K562 (cell line): ENCODE measurements around the gene LUC7L. TPM values are rescaled to one million over a fixed set of nuclear protein-coding genes. Genes with fewer than 3 reads are reported as not detected.
A peak's percentile ranks its signal among the peaks of the same experiment; 100 is the strongest.

Experiments
- BRD9 ChIP-seq: fragments of 450-650 bp; IDR thresholded peaks from 2 replicates; pipeline ENCODE4 v1.6.1; 2018; ENCODE audit warnings: low read depth; ENCODE audit not compliant: partially characterized antibody
- COPS2 ChIP-seq: fragments of 450-650 bp; conservative IDR thresholded peaks from 2 replicates; pipeline ENCODE4 v1.6.1; 2016; ENCODE audit warnings: mild to moderate bottlenecking, moderate library complexity
- ELF4 ChIP-seq: fragments of 450-650 bp; formaldehyde crosslinking; IDR thresholded peaks from 2 replicates; pipeline ENCODE4 v1.4.0; 2022; ENCODE audit warnings: missing genetic modification characterization
- JUNB ChIP-seq: fragments of 450-650 bp; formaldehyde crosslinking; conservative IDR thresholded peaks from 2 replicates; pipeline ENCODE4 v1.4.0; 2020; ENCODE audit warnings: mild to moderate bottlenecking
- PHF8 ChIP-seq: fragments of 200-600 bp; sonication (generic); IDR thresholded peaks from 2 replicates; pipeline ENCODE4 v1.6.1; 2012; ENCODE audit warnings: mixed run types, mild to moderate bottlenecking, inconsistent platforms, low read length, moderate library complexity, borderline replicate concordance
- SMARCA5 ChIP-seq: fragments of 450-650 bp; IDR thresholded peaks from 2 replicates; pipeline ENCODE4 v1.6.1; 2016
- SMARCB1 ChIP-seq: IDR thresholded peaks from 2 replicates; pipeline ENCODE4 v1.6.1; 2011; ENCODE audit warnings: improper control_type of control experiment, low read depth; ENCODE audit not compliant: insufficient read length
- SUPT5H ChIP-seq: fragments of 450-650 bp; IDR thresholded peaks from 2 replicates; pipeline ENCODE4 v1.6.1; 2016
- ZBED1 ChIP-seq: IDR thresholded peaks from 2 replicates; pipeline ENCODE4 v1.6.1; 2014
- ZNF280A ChIP-seq: fragments of 450-650 bp; IDR thresholded peaks from 2 replicates; pipeline ENCODE4 v1.6.1; 2018; ENCODE audit warnings: mild to moderate bottlenecking, low read depth; ENCODE audit not compliant: partially characterized antibody
- ZNF316 ChIP-seq: fragments of 450-650 bp; IDR thresholded peaks from 2 replicates; pipeline ENCODE4 v1.6.1; 2016
- ZNF384 ChIP-seq: IDR thresholded peaks from 2 replicates; pipeline ENCODE4 v1.6.1; 2012; ENCODE audit warnings: low read depth, low read length, improper control_type of control experiment
- ZNF407 ChIP-seq: fragments of 450-650 bp; IDR thresholded peaks from 2 replicates; pipeline ENCODE4 v1.6.1; 2016; ENCODE audit warnings: low read depth
- ZNF655 ChIP-seq: fragments of 250-450 bp; sonication (Bioruptor Pico); IDR thresholded peaks from 2 replicates; pipeline ENCODE4 v1.5.0; 2021
- polyA plus RNA-seq, 8 experiments: library from polyadenylated mRNA; depleted of rRNA in 4 of 8; stranded (reverse) in 5 of 8; unstranded in 3 of 8; fragments of >200 nt; fragmentation: Nextera tagmentation in 2 of 8; fragmentation: Illumina TruSeq in 1 of 8; extraction: Ambion mirVana in 2 of 8; extraction: Trizol in 1 of 8; gene quantifications; 2 replicates each; pipeline versions ENCODE4 v1.2.1 to v1.2.3, GENCODE V29; 2011 to 2014; ENCODE audit warnings: inconsistent platforms in 1 of 8, missing spikeins in 1 of 8
- total RNA-seq, 7 experiments: library from RNA; depleted of rRNA in 6 of 7; stranded (reverse); fragments of >200 nt in 6 of 7; fragmentation: Illumina TruSeq in 2 of 7; extraction: Trizol in 2 of 7; gene quantifications; 2 replicates each; pipeline versions ENCODE4 v1.2.1 to v1.2.3, GENCODE V29; 2011 to 2021; ENCODE audit warnings: low replicate concordance in 1 of 7

LUC7L gene
- total and polyA plus RNA-seq, 9 of the 15 experiments (the other 6 are each of a cell fraction or from before 2014, with no cell fraction given), result 1.7 to 93.3 (median 59.5) TPM

DNA sequence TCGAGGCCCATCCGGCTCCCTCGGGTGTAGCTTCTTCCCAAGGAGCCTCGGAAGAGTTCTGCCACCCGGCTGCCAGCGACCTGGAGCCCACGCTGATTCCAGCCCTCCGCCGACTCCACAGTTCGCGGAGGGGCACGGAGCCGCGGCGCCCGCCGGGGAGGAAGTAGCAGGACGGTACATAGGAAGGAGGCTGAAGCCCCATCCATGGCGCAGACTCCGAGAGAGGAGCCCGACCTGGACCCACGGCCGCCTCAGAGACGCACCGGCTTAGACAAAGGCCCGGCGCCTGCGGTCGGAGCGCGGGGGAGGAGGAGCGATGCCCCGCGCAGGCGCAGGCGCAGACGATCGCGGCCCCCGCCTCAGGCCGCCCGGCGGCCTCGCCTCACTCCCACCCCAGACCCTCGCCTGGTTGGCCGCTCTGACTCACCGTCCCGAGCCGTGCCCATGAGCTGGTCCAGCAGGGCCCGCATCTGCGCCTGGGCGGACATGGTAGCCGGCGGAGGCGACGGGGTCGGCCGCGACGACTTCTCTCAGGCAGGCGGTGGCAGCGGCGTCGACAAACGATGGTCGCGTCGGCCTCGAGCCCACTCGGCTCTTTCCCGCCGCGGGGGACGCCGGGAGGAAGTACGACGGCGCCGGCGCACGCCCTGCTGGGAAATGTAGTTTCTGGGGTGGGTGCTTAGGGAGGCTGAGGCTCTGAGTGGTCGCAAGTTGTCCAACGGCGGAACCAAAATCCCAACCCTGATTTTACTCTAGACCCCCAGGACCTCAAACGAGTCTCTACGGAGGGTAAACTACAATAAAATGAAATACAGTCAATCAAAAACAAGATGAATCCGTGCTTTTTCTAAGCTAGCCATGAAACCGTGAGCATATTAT lies at the start of gene LUC7L (continued):
- TF ChIP-seq ZNF407 (peak; percentile 82), ZNF280A (no peak), ELF4 (CRISPR knock-in tag) (no peak), COPS2 (no peak), SMARCB1 (no peak), SMARCA5 (no peak), ZNF316 (peak; percentile 25; the same call in 1 of the 2 replicates), PHF8 (peak; percentile 100), BRD9 (no peak), ZNF655 (no peak), ZBED1 (no peak), JUNB (CRISPR knock-in tag) (no peak), SUPT5H (peak; percentile 99), ZNF384 (0 out of 2 replicates have a peak, but pooled peaks have one; percentile 5)
